OCI-LY1 (cell line): ENCODE results near the gene TAB2.

Source experiments
- H2AFZ ChIP-seq: fragments of 200-600 bp; sonication (generic), shearing (Covaris generic); 2 replicates; pipeline ENCODE4 v1.6.0; 2014; ENCODE audit warnings: antibody characterized with exemption, mild to moderate bottlenecking, low read length
- H3F3A ChIP-seq: fragments of 200-600 bp; sonication (generic), shearing (Covaris generic); 2 replicates; pipeline ENCODE4 v1.6.0; 2014; ENCODE audit warnings: mild to moderate bottlenecking, antibody characterized with exemption, low read length, moderate library complexity; ENCODE audit not compliant: insufficient read depth
- H3K27ac ChIP-seq: fragments of 200-600 bp; sonication (generic); 2 replicates; pipeline ENCODE4 v1.5.1; 2014; ENCODE audit warnings: low read length, mixed run types, mild to moderate bottlenecking, low read depth; ENCODE audit not compliant: poor library complexity, severe bottlenecking
- H3K27me3 ChIP-seq: fragments of 200-600 bp; sonication (generic); 2 replicates; pipeline ENCODE4 v1.6.0; 2014; ENCODE audit warnings: antibody characterized with exemption, mild to moderate bottlenecking, low read length, moderate library complexity; ENCODE audit not compliant: insufficient read depth
- H3K36me3 ChIP-seq: fragments of 200-600 bp; sonication (generic); 2 replicates; pipeline ENCODE4 v1.6.1; 2014; ENCODE audit warnings: mild to moderate bottlenecking, antibody characterized with exemption, low read length, moderate library complexity, mixed read lengths; ENCODE audit not compliant: insufficient read depth
- H3K4me1 ChIP-seq: fragments of 200-600 bp; sonication (generic); 2 replicates; pipeline ENCODE4 v1.5.1; 2014; ENCODE audit warnings: mild to moderate bottlenecking, low read length, moderate library complexity; ENCODE audit not compliant: insufficient read depth, severe bottlenecking
- H3K4me2 ChIP-seq: fragments of 200-600 bp; sonication (generic), shearing (Covaris generic); 2 replicates; pipeline ENCODE4 v1.6.1; 2014; ENCODE audit warnings: low read length
- H3K4me3 ChIP-seq: fragments of 200-600 bp; sonication (generic); 2 replicates; pipeline ENCODE4 v1.5.1; 2014; ENCODE audit warnings: low read length, low read depth, mild to moderate bottlenecking, mixed read lengths; ENCODE audit not compliant: poor library complexity, severe bottlenecking
- H3K79me2 ChIP-seq: fragments of 200-600 bp; shearing (Covaris generic); 2 replicates; pipeline ENCODE4 v1.6.1; 2016; ENCODE audit warnings: mixed run types, low read length, mixed read lengths; ENCODE audit not compliant: insufficient read depth
- H3K9ac ChIP-seq: fragments of 200-600 bp; sonication (generic), shearing (Covaris generic); 2 replicates; pipeline ENCODE4 v1.6.1; 2014; ENCODE audit warnings: mild to moderate bottlenecking, low read length, mixed read lengths
- H3K9me2 ChIP-seq: fragments of 200-600 bp; sonication (generic), shearing (Covaris generic); 2 replicates; pipeline ENCODE4 v1.6.1; 2014; ENCODE audit warnings: low read depth, mild to moderate bottlenecking, low read length, mixed read lengths
- H3K9me3 ChIP-seq: fragments of 200-600 bp; shearing (Covaris generic); 2 replicates; pipeline ENCODE4 v1.6.1; 2014; ENCODE audit warnings: low read length, mixed read lengths
- H4K20me1 ChIP-seq: fragments of 200-600 bp; sonication (generic), shearing (Covaris generic); 2 replicates; pipeline ENCODE4 v1.6.0; 2016; ENCODE audit warnings: mild to moderate bottlenecking, low read length; ENCODE audit not compliant: insufficient read depth
- CTCF ChIP-seq: fragments of 200-600 bp; sonication (generic), shearing (Covaris generic); IDR thresholded peaks from 2 replicates; pipeline ENCODE4 v1.5.1; 2017; ENCODE audit warnings: mild to moderate bottlenecking, antibody characterized with exemption, low read length, moderate library complexity, mixed read lengths
- EZH2 ChIP-seq: fragments of 200-600 bp; sonication (generic), shearing (Covaris generic); IDR thresholded peaks from 2 replicates; pipeline ENCODE4 v1.8.0; 2017; ENCODE audit warnings: borderline replicate concordance, mixed run types, mild to moderate bottlenecking, antibody characterized with exemption, low read length, moderate library complexity, mixed read lengths

Gene TAB2

GRCh38 chr6:149289192-149289781, 28.2 kb upstream of the TAB2 start:
- Histone ChIP-seq H3K4me1 (no peaks in the 10 kb centered on the region), H3F3A (no peaks in the 10 kb centered on the region), H2AFZ (no peak overlapping the region), H3K27ac (no peak overlapping the region), H3K9me2 (no peaks in the 10 kb centered on the region), H3K4me3 (no peak overlapping the region), H3K4me2 (no peak overlapping the region), H3K9me3 (no peaks in the 10 kb centered on the region), H4K20me1 (no peaks in the 10 kb centered on the region), H3K27me3 (no peaks in the 10 kb centered on the region), H3K79me2 (no peaks in the 10 kb centered on the region), H3K36me3 (no peaks in the 10 kb centered on the region), H3K9ac (no peak overlapping the region)
- TF ChIP-seq CTCF = no peak

- no peak overlapping the region for H3K9ac ChIP-seq
Observed at GRCh38 chr6:149289966-149290365, 27.5 kb upstream of the TAB2 start.

GRCh38 chr6:149293244-149293643, 24.3 kb upstream of the TAB2 start:
- Histone ChIP-seq H3K27me3 (no peaks in the 10 kb centered on the region), H3K4me3 (no peak overlapping the region), H3K4me2 (no peak overlapping the region), H2AFZ (no peak overlapping the region), H3K9me2 (no peaks in the 10 kb centered on the region), H4K20me1 (no peaks in the 10 kb centered on the region), H3F3A (no peaks in the 10 kb centered on the region), H3K9ac (no peak overlapping the region), H3K79me2 (no peaks in the 10 kb centered on the region), H3K36me3 (no peaks in the 10 kb centered on the region), H3K9me3 (no peaks in the 10 kb centered on the region), H3K4me1 (no peaks in the 10 kb centered on the region), H3K27ac (no peak overlapping the region)
- no peak for TF ChIP-seq EZH2
- TF ChIP-seq CTCF = no peak

More at GRCh38 chr6:149289966-149290365, 27.5 kb upstream of the TAB2 start:
- Histone ChIP-seq H4K20me1 (no peaks in the 10 kb centered on the region), H3K9me2 (no peaks in the 10 kb centered on the region), H3K4me3 (no peak overlapping the region), H2AFZ (no peak overlapping the region), H3K4me1 (no peaks in the 10 kb centered on the region), H3K79me2 (no peaks in the 10 kb centered on the region), H3F3A (no peaks in the 10 kb centered on the region), H3K36me3 (no peaks in the 10 kb centered on the region), H3K27me3 (no peaks in the 10 kb centered on the region), H3K4me2 (no peak overlapping the region), H3K9me3 (no peaks in the 10 kb centered on the region), H3K27ac (no peak overlapping the region)
- TF ChIP-seq EZH2 (no peak), CTCF (no peak)
